Uterus (tissue), 4 donors: Measurements from ENCODE around the gene ARMCX1. TPM values are rescaled to one million over a fixed set of nuclear protein-coding genes. Genes with fewer than 3 reads are reported as not detected.
"Not testable (repeated sequence)": the region's sequence is repeated elsewhere in the genome, so short reads cannot be mapped to it uniquely, and the experiment has no call there.

ENCODE experiments used
- DNase-seq, 2 donors: peaks; one replicate each; pipeline ENCODE4 v3.0.0-alpha.2; 2019 to 2020
- H3K27ac ChIP-seq, 2 donors: fragments of 200-600 bp; sonication (generic); 1 replicate in 1 of 2; 2 replicates in 1 of 2; pipeline ENCODE4 v1.5.1; 2016 to 2018
- H3K27me3 ChIP-seq, 2 donors: fragments of 200-600 bp; sonication (generic); one replicate each; pipeline ENCODE4 v1.5.1; 2018 to 2019; ENCODE audit warnings: control low read depth in 1 of 2
- H3K36me3 ChIP-seq, 2 donors: fragments of 200-600 bp; sonication (generic); one replicate each; pipeline ENCODE4 v1.5.1; 2019; ENCODE audit warnings: control low read depth in 1 of 2
- H3K4me1 ChIP-seq, 2 donors: fragments of 200-600 bp; sonication (generic); one replicate each; pipeline ENCODE4 v1.5.1; 2018 to 2019; ENCODE audit warnings: control low read depth in 1 of 2
- H3K4me3 ChIP-seq, 2 donors: fragments of 200-600 bp; sonication (generic); 1 replicate in 1 of 2; 2 replicates in 1 of 2; pipeline ENCODE4 v1.5.1; 2018 to 2019; ENCODE audit warnings: mild to moderate bottlenecking in 1 of 2
- H3K9me3 ChIP-seq, 2 donors: fragments of 200-600 bp; sonication (generic); one replicate each; pipeline ENCODE4 v1.5.1; 2019; ENCODE audit warnings: control low read depth in 1 of 2
- CTCF ChIP-seq, 4 experiments: fragments of 200-600 bp in 2 of 4; fragments of 450-650 bp in 2 of 4; sonication (generic) in 2 of 4; IDR thresholded peaks; one replicate each; pipeline ENCODE4 v1.5.1; 2016 to 2019; ENCODE audit warnings: antibody characterized with exemption in 4 of 4, mild to moderate bottlenecking in 2 of 4, moderate library complexity in 1 of 4
- POLR2A ChIP-seq, 2 donors: fragments of 450-650 bp; IDR thresholded peaks; one replicate each; pipeline ENCODE4 v1.6.1; 2016; ENCODE audit warnings: antibody characterized with exemption in 2 of 2, mild to moderate bottlenecking in 1 of 2, moderate library complexity in 1 of 2
- intact Hi-C: fragments of 100-400 bp; cut with DNase I; formaldehyde crosslinking; loops from one replicate; pipeline ENCODE4 v1.15.1; 2023; ENCODE audit warnings: low total_unique reads
- total RNA-seq, 4 donors: library from RNA; depleted of rRNA in 3 of 4; stranded (reverse); fragments of >200 nt in 3 of 4; gene quantifications; one replicate each; pipeline versions ENCODE4 v1.1.0 to v1.2.4, GENCODE V29; 2014 to 2023
- donor health status: DM: yes; HTN: yes; CAD: no.

ARMCX1 gene
- total RNA-seq, 4 donors from 2014 or later: 38.9 to 72.8 (median 42.1) TPM

GRCh38 chrX:101550751-101551379 is 518 bp downstream of the ARMCX1 start:
- peak overlapping the region; percentile 91 to 95 for H3K27ac ChIP-seq
- intact Hi-C loops: no loop called here
- DNase-seq: peak; percentile 48 to 56

DNA sequence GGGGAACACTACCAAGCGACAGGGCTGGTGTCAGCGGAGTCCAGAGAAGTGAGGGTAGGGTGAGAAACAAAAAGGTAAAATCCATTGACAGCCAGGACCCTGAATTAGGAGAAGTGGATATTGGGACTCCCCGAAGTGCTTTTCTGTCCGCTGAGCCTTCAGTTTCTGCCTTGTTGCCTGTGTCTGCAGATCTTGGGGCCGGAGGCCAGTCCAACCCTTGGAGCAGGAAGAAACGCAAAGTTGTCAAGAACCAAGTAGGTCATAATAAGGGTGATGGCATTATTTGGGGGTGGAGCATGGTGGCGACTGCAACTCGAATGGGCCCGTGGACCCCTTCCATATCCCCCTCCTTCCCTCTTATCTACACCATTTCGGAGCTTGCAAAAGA is 1.0 kb downstream of the ARMCX1 start:
- H3K4me1 ChIP-seq: no peaks in the 10 kb centered on the region
- no peak for DNase-seq
- peak overlapping the region; percentile 31 to 53 for H3K4me3 ChIP-seq
- H3K9me3 ChIP-seq: no peaks in the 10 kb centered on the region
- intact Hi-C loops: no loop called here
- TF ChIP-seq CTCF (IDR thresholded peaks at IDR 0.05): no peak
- TF ChIP-seq POLR2A (IDR thresholded peaks at IDR 0.05): no peak
- peak overlapping the region; percentile 91 to 95 for H3K27ac ChIP-seq
- H3K36me3 ChIP-seq: no peaks in the 10 kb centered on the region
- no peaks in the 10 kb centered on the region for H3K27me3 ChIP-seq

More at GRCh38 chrX:101550751-101551379, 518 bp downstream of the ARMCX1 start:
- Histone ChIP-seq H3K4me1 (no peaks in the 10 kb centered on the region), H3K36me3 (no peaks in the 10 kb centered on the region), H3K9me3 (no peaks in the 10 kb centered on the region), H3K27me3 (no peaks in the 10 kb centered on the region), H3K4me3 (peak overlapping the region; percentile 31 to 53)
- no peak for TF ChIP-seq CTCF (IDR thresholded peaks at IDR 0.05)
- no peak for TF ChIP-seq POLR2A (IDR thresholded peaks at IDR 0.05)

DNA sequence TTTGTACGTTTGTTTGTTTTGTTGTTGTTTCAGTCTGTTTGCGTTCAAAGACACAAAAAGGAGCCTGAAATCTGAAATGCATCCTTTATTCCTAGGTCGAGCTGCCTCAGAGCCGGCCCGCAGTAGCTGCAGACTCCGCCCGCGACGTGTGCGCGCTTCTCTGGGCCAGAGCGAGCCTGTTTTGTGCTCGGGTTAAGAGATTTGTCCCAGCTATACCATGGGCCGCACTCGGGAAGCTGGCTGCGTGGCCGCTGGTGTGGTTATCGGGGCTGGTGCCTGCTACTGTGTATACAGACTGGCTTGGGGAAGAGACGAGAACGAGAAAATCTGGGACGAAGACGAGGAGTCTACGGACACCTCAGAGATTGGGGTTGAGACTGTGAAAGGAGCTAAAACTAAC is 2.4 kb downstream of the ARMCX1 start:
- no peak for DNase-seq
- no peaks in the 10 kb centered on the region for H3K9me3 ChIP-seq
- H3K4me3 ChIP-seq: no peak overlapping the region
- no peaks in the 10 kb centered on the region for H3K36me3 ChIP-seq
- intact Hi-C loops: no loop called here
- no peak for TF ChIP-seq POLR2A (IDR thresholded peaks at IDR 0.05)
- no peak for TF ChIP-seq CTCF (IDR thresholded peaks at IDR 0.05)
- no peaks in the 10 kb centered on the region for H3K4me1 ChIP-seq
- no peak overlapping the region for H3K27ac ChIP-seq
- no peaks in the 10 kb centered on the region for H3K27me3 ChIP-seq

GRCh38 chrX:101564651-101565050 is 14.3 kb downstream of the ARMCX1 start:
- H3K36me3 ChIP-seq: no peaks in the 10 kb centered on the region
- H3K27ac ChIP-seq: no peak overlapping the region
- no peaks in the 10 kb centered on the region for H3K9me3 ChIP-seq
- no peaks in the 10 kb centered on the region for H3K4me1 ChIP-seq
- DNase-seq: no peak
- no peak for TF ChIP-seq POLR2A (IDR thresholded peaks at IDR 0.05)
- no peak for TF ChIP-seq CTCF (IDR thresholded peaks at IDR 0.05)
- H3K27me3 ChIP-seq: peaks cover 0 to under 1% of the 10 kb centered on the region in 2 donors
- H3K4me3 ChIP-seq: no peak overlapping the region
- intact Hi-C loops: no loop called here

DNA sequence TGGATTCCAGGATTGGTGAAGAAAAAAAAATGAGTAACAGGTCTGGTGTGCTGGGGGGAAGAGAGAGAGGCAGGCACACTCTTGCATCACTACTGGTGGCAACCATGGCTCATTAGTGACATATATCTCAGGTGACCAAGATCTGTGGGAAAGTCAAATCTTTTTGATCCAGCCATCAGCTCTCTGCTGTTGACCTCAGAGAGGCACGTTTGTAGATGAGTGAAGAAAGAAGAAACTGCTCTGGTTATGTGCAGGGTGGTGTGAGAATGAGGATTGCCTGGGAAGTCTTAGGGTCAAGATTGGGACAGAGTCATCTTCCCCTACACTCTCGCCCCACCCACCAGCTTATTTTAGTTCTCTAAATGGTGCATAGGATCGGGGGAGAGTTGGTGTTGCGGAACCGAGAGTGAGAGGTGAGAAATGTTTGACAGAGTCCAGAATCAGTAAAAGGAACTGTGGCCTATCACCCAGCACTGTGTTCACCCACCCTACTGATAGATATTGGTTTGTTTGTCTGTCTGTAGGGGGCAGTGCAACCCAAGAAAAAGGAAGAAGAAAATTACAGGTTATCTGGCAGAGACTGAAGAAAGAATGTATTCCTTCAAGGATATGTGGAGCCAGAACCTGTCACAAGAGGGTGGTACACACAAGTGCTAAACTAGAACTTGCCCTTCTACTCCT is 45.5 kb downstream of the ARMCX1 start:
- DNase-seq: peak in 1 of 2 donors; percentile 26
- Histone ChIP-seq H3K4me3 (no peak overlapping the region), H3K4me1 (no peaks in the 10 kb centered on the region), H3K9me3 (no peaks in the 10 kb centered on the region), H3K27me3 (no peaks in the 10 kb centered on the region), H3K27ac (no peak overlapping the region), H3K36me3 (no peaks in the 10 kb centered on the region)
- intact Hi-C loops: no loop called here
- TF ChIP-seq CTCF (IDR thresholded peaks at IDR 0.05) (peak; percentile 48 to 70 (median 58)), POLR2A (IDR thresholded peaks at IDR 0.05) (no peak)

DNA sequence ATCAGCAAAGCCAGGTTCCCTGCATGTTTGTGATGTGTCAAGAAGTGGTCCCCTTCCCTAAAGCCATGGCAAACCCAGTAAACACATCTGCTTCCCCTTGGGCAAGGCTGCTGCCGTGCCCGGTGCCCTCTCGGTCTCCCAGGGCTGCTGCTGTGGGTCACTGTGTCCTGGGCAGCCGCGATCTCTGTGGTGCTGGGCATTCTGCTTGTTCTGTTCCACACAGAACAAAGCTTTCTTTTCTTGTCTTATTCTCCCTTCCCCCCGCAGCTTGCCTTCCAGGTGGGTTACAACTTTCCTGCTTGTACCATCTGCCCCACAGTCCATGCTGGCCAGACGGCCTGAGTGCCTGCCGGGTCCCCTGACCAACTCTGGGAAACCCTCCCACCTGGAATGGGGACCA is 49.2 kb downstream of the ARMCX1 start:
- intact Hi-C loops, H3K4me3 ChIP-seq, DNase-seq, H3K36me3 ChIP-seq, H3K27ac ChIP-seq, H3K9me3 ChIP-seq, H3K27me3 ChIP-seq, H3K4me1 ChIP-seq: not testable (repeated sequence)
